IMR-90 (cell line): ENCODE data around the gene TMEM144. TPM values are rescaled to one million over a fixed set of nuclear protein-coding genes. Genes with fewer than 3 reads are reported as not detected.

Experiments used
- polyA plus RNA-seq, 3 experiments: library from polyadenylated mRNA; depleted of rRNA; stranded (reverse); fragments of >200 nt; gene quantifications; 2 replicates each; pipeline ENCODE4 v1.2.3, GENCODE V29; 2012; ENCODE audit warnings: low replicate concordance in 1 of 3
- total RNA-seq: library from RNA; depleted of rRNA; stranded (reverse); fragments of >200 nt; gene quantifications from 2 replicates; pipeline ENCODE4 v1.2.3, GENCODE V29; 2012
- TF ChIP-seq, protein P1 (sequence below): conservative IDR thresholded peaks from 2 replicates; pipeline ENCODE4 v1.5.1; 2012; ENCODE audit warnings: mild to moderate bottlenecking, low read depth, low read length, improper control_type of control experiment

Gene TMEM144
- total and polyA plus RNA-seq, 2 of the 4 experiments (the other 2 are of a cell fraction), result 0.58 to 2.2 TPM

GRCh38 chr4:158170691-158171561 is 39.4 kb upstream of the TMEM144 start (continued):
- TF ChIP-seq, protein P1, sequence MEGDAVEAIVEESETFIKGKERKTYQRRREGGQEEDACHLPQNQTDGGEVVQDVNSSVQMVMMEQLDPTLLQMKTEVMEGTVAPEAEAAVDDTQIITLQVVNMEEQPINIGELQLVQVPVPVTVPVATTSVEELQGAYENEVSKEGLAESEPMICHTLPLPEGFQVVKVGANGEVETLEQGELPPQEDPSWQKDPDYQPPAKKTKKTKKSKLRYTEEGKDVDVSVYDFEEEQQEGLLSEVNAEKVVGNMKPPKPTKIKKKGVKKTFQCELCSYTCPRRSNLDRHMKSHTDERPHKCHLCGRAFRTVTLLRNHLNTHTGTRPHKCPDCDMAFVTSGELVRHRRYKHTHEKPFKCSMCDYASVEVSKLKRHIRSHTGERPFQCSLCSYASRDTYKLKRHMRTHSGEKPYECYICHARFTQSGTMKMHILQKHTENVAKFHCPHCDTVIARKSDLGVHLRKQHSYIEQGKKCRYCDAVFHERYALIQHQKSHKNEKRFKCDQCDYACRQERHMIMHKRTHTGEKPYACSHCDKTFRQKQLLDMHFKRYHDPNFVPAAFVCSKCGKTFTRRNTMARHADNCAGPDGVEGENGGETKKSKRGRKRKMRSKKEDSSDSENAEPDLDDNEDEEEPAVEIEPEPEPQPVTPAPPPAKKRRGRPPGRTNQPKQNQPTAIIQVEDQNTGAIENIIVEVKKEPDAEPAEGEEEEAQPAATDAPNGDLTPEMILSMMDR, result no peak
